Anterior cingulate cortex (tissue), 58 donors: Measurements from ENCODE around the gene NOC2L.
A peak's percentile ranks its signal among the peaks of the same experiment; 100 is the strongest.
"Not testable (repeated sequence)": the region's sequence is repeated elsewhere in the genome, so short reads cannot be mapped to it uniquely, and the experiment has no call there.

Experiments
- DNase-seq, 58 donors: peaks; one replicate each; lab custom pipeline; 2025; lab: John Stamatoyannopoulos, UW

Gene NOC2L

GRCh38 chr1:976791-977190 is 17.7 kb upstream of the NOC2L start:
- not testable (repeated sequence) for DNase-seq

- DNase-seq = peak in 13 of 58 donors; percentile 3 to 60 (median 16)
Observed at GRCh38 chr1:975896-976683, 17.0 kb upstream of the NOC2L start.

GRCh38 chr1:975365-975764 is 16.3 kb upstream of the NOC2L start:
- no peak for DNase-seq

GRCh38 chr1:974687-975328 is 15.8 kb upstream of the NOC2L start:
- DNase-seq = no peak

GRCh38 chr1:974293-974640 is 15.2 kb upstream of the NOC2L start:
- DNase-seq = no peak

GRCh38 chr1:973459-974292 is 14.6 kb upstream of the NOC2L start:
- DNase-seq = no peak

- DNase-seq = no peak
Observed at GRCh38 chr1:972726-973458, 13.8 kb upstream of the NOC2L start.

GRCh38 chr1:971751-972506 is 12.9 kb upstream of the NOC2L start:
- no peak for DNase-seq

- DNase-seq = no peak
Observed at GRCh38 chr1:970973-971730, 12.1 kb upstream of the NOC2L start.

- DNase-seq = no peak
Observed at GRCh38 chr1:970242-970972, 11.4 kb upstream of the NOC2L start.

- no peak for DNase-seq
Observed at GRCh38 chr1:969260-969855, 10.3 kb upstream of the NOC2L start.

- DNase-seq = no peak
Observed at GRCh38 chr1:967466-968343, 8.6 kb upstream of the NOC2L start.

- DNase-seq = peak in 3 of 58 donors; percentile 11 to 19 (median 16)
Observed at GRCh38 chr1:966704-967300, 7.7 kb upstream of the NOC2L start.

- DNase-seq = no peak
Observed at GRCh38 chr1:966135-966703, 7.2 kb upstream of the NOC2L start, which contains the start of gene PLEKHN1. TSS of gene PLEKHN1 (plus strand) at chr1:966482. CDS start at chr1:966532, 50 bp downstream.

GRCh38 chr1:965526-966134 is 6.6 kb upstream of the NOC2L start:
- DNase-seq = no peak
